NCI-H146 (cell line): Measurements from ENCODE around the gene ANTXR2.

Experiments used
- DNase-seq: peaks from one replicate; lab custom pipeline; 2025; lab: John Stamatoyannopoulos, UW

Gene ANTXR2

DNA sequence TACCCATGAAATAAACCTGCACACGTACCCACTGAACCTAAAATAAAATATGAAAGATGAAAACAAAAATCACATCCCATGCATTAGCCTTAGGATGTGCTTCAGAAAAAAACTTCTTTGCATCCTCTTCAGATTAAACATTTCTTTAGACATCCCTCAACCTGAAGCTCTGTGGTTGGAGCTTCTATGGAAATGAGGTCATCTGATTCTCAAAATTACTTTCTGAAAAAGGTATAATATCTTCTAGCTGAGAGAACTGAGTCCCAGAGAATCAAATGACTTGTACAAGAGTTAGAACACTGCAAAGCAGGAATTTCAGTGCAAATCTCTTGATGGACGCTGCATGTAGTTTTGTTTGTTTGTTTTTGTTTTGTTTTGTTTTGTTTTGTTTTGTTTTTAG is 19.1 kb upstream of the ANTXR2 start:
- no peak for DNase-seq

DNA sequence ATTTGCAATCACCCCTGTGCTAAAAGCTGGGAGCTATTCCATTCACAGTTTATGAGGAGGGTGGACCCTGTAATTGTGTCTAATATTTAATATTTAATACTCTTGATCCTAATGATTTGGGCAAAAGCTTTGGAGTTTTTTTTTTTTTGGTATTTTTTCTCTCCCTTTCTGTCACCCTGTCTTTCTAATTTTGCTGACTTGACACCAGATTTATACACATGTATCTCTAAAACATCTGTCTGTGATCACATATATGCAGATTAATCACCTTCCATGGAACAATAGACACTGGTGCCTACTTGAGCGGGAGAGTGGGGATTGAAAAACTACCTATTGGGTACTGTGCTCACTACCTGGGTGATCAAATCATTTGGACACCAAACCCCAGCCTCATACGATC is 18.7 kb upstream of the ANTXR2 start:
- no peak for DNase-seq

DNA sequence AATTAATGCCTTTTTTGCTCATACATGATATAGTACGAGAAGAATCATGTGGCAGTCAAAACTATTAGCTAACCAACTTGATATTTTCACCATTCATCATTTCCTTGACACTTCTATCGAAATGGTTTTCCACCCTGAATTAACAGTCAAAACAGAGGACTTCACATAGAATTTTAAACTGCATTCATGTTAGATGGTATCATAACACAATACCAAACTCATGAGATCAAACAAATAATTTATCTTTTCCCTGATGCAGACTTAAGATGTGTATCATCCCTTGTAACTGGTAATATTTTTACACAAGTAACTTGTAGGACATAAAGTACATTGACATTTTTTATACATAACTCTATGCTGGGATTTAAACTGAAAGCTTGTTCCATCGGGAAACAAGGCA is 18.2 kb upstream of the ANTXR2 start:
- DNase-seq, result no peak

DNA sequence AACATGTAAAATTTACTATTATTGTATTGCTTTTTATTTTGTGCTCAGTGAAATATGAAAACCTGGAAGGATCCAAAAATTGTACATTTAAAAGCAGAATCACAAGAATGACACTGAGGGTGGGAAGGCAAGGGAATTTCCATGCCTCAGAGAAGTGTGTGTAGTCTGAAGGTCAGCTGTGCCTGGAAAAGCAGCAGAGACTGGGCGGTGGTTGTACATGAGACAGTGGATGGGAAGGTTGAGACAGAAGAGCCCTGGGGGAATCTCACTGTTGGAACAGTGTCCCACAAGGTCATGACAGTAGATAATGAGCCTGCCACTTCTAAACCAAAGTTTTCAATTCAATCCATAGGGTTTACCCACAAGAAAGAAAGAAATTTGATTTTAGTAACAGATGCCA is 17.1 kb upstream of the ANTXR2 start:
- no peak for DNase-seq

DNA sequence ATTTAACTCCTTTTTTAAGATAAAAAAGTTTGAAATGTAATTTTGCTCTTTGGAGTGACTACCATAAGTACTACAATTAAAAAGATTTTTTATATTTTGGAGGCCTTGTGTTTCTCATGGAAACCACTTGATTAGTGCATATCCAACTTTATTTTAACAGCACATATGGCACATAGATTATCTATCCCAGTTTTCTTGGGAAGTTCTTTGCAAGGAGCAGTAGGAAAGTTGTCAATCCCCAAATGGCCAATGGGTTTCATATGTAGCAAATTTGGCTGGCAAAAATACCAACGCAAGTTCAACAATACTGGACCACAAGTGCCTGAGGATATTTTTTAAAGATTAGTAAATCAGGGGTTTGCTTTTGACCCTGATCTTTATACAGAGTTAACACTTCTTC is 15.4 kb upstream of the ANTXR2 start:
- DNase-seq, result no peak

DNA sequence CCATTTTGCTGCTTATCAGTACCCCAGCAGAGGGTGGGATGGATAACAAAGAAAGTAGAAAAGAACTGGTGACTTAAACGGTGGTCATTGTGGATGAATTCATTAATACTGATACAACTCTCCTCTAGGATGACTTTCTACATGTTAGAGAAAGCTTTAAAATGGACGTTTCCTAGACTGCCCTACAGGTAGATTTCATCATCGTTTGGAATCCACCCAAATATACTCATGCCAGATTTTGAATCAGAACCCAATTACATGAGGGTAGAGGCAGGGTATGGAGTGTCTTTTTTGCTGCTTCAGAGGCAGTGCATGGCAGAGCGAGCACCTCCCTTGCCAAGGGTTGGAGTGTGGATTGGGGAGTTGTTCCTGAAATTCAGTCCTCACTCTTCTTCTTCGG is 13.3 kb upstream of the ANTXR2 start:
- DNase-seq, result no peak

DNA sequence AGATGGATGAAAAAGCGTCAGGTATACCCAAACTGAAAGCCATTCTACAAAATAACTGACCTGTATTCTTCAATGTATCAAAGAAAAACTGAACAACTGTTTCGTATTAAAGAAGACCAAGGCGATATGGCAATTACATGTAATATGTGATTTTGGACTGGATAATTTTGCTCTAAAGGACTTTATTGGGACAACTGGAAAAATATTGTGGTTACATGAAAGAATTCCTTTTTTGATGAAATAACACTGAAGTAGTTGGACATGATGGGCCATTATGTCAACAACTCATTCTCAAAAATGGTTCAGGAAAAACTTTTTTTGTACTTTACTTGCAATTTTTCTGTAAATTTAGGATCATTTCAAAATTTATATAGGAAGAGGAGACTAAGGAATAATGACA is 12.1 kb upstream of the ANTXR2 start:
- no peak for DNase-seq

DNA sequence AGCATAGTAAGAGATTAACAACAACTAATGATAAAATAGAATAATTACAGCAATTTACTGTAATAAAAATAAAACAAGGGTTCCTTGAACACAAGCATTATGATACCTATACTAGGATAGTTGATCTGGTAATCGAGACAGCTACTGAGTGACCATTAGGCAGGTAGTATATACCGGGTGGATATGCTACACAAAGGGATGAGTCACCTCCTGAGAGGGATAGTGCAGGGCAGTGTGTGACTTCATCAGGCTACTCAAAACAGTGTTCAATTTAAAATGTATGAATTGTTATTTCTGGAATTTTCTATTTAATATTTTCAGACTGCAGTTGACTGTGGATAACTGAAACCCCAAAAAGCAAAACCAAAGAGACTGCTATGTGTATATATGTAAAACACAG is 9.7 kb upstream of the ANTXR2 start:
- DNase-seq, result no peak

DNA sequence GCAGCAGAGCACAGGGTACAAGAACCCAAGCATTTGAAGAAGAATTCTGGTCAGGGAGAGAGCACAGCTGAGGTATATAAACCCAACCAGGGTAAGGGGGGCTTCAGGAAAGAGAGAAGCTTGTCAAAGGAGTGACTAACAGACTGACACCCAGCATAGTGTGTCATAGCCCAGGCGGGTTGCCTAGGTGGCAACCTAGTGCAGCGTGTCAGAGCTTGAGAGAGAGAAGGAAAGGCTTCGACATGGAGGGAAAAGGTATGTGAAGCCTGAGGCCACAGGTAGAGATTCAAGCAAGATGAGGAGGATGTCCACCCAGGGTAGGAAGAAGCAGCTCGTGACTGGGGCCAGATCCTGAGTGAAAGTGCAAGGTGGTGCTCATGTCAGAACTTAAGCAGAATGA is 8.5 kb upstream of the ANTXR2 start:
- DNase-seq, result no peak

DNA sequence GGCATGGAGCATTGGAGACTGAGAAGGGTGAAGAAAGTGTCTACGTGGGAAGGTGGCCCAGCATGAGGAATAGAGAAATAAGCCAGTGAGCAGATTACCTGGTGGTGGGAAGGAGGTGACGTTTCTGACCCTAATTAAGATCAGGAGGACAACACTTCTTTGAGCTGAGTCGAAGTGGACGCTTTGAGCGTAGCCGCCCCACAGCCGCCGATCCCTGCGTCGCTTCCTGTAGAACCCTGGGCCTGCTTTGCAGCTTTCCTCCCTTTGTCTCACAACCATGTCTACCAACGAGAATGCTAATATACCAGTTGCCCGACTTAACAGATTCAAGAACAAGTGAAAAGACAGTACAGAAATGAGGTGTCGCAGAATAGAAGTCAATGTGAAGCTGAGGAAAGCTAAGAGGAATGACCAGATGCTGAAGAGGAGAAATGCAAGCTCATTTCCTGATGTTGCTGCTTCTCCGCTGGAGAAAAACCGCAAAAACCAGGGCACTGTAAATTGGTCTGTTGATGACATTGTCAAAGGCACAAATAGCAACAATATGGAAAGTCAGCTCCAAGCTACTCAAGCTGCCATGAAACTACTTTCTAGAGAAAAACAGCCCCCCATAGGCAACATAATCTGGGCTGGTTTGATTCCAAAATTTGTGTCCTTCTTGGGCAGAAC is 6.4 kb upstream of the ANTXR2 start:
- DNase-seq, result no peak

DNA sequence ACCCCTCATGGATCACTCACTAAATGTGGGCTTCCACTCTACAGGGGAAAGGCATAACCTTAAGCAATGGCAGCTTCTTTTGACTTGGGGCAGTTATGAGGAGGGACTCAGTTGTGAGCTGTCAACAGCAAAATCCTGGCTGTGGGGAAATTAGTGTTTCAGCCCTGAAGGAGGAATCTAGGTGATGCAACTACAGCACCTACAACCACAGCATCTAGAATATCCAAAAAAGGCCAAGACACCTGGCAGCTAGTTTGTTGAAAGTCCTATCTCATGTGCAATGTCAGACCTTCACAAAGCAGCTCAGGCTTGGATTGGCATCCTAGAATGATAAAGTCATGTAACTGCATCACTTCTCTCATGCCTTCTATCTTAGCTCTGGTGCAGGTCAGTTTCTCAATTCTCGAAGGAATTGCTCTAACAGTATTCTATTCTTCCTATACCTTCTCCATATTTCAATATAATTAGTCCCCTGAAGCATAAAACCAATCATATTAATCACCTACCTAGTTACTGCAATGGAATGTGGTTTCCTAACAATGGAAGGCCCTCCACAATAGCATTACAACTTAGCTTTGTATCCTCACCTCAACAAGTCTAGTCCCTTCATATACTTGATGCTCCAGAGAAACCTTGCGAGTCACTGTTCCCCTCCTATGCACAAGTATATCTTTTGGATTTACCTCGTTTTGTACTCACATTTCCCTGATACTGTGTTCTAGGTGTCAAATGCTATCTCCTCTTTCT is 5.5 kb upstream of the ANTXR2 start:
- no peak for DNase-seq

DNA sequence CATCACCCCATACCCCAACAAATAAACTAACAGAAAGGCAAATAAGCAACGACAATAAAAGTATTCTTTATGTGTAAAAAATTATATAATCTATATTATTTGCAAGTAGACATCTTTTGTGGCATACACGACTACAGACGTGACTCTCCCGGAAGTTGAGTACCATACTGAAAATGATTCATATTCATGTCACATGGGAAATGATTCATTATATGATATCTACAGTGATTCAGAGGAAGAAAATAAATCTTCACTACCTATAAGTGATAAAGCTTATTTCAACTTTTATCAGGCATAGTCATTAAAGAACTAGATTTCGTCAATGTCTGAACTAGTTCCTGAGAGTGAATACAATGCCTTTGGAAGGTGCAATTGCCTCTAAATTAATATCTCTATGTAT is 4.6 kb upstream of the ANTXR2 start:
- DNase-seq, result no peak

DNA sequence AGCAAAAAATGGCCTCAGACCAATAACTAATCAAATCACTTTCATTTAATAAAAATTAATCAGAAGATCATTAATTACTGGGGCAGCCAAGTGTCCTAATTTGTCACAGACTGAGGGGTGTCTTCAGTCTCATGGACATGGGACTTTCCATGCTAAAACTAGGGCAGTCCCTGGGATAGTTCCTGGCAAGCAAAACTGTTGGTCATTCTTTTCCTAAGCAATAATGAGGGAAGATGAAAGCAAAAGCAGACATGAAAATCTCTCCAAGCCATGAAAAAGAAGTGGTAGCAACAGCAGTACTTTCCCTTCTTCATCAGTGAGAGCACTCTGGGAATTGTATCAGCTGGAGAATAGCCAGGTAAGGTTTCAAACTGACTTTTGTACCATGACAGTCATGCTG is 3.7 kb upstream of the ANTXR2 start:
- no peak for DNase-seq

DNA sequence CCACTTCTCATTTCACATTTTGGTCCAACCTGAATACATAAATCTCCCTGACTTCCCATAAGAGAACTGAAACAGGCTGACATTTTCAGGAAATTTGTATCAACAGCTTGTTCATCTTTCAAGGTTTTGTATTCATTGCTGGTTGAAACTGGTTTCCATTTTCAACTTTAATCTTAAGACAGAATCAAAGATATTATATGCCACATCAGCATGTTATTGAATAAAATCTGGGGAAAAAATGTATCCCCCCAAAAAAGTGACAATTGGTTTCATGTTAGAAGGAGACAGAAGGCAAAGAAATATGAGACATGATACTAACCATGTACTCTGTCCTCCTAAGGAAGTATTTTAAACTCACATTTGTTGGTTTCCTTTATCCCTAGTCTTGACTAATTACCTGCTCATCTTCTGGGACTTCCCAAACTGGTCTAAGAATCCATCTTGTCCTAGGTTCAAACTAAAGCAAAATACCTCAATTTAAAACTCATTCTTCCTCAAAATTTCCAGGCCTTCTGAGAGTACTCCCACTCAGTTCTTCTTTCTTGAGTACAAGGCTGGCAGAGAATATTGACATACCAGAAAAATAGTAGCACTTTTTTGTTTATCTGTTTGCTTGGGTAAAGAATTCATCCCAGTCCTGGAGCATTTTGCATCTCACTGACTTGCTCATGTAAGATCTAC is 3.1 kb upstream of the ANTXR2 start:
- no peak for DNase-seq

DNA sequence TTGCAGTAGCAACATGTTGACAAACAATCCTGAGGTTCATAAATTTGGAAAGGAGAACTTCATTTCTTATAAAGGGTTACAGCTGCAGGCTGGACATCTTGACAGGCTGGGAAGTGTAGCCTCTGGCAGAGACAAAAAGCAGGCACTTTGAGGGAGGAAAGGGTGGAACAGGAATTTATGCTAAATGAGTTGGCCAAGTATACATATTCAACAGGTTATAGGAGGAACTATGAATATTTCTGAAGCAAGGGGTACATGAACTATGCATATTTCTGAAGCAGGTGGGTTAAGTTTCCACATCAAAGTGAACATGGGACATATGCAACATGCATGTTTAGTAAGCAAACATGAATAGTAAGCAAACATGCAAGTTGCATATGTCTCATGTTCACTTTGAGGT is 1.6 kb upstream of the ANTXR2 start:
- DNase-seq, result no peak

DNA sequence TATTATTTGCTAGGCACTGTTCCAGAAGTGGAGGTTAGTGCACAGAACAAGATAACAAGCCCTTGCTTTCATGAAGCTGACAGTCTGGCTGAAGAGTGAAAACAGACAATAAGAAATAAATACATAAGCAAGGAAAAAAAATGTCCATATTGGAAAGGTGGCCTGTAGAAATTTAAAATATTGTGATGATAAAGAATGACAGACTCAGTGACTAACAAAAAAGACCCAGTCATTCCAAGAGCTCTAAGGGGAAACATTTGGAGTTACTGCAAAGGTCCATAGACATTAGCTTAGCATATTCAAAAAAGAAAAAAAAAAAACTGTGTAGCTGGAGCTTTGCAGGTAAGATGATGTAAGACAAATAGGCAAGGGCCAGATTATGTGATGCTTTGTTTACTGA is 1.0 kb upstream of the ANTXR2 start:
- DNase-seq, result no peak

DNA sequence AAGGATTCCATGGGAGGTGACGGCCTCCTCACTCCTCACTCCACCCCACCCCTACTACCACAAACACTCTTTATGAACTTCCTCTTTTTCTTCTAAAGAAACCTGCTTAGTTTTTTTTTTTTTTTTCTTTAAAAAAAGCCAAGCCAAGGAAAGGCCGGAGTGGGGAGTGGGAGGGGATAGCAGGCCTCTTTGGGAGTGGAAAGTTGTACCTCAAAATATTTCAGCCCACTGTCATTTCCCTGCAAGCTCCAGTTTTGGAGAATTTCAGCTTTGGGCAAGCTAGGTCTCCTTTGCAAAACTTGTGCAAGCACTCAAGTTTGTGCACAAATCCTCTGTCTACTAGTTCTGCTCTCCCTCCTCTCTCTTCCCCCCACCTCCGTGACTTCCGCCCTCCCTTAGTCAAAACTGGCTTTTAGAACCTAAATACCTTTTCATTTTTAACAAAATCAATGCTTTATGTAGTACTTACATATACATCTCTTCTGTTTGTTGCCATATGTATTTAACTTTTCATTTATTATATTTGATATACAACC is 512 bp upstream of the ANTXR2 start:
- DNase-seq, result no peak

DNA sequence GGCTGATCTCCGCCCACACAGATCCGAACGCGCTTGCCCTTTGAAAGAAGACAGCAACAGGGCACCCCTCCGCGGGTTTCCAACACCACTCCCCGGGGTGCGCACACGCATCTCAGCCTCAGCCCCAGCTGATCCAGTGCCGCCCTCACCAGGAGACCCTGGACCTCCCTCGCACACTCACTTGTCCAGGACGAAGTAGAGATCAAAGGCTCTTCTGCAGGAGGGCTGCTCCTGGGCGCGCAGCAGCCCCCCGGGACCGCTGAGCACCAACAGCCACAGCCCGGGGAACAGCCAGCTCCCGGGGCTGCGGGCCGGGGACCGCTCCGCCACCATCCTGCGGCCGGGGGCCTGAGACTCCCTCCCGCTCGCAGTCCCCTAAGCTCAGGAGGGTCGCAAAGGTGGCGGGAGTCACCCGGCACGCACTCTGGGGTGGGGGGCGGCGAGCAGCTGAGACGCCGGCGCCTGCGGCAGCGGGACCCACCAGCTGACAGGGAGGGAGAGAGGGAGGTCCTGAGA is 743 bp downstream of the ANTXR2 start:
- DNase-seq, result peak; percentile 73

DNA sequence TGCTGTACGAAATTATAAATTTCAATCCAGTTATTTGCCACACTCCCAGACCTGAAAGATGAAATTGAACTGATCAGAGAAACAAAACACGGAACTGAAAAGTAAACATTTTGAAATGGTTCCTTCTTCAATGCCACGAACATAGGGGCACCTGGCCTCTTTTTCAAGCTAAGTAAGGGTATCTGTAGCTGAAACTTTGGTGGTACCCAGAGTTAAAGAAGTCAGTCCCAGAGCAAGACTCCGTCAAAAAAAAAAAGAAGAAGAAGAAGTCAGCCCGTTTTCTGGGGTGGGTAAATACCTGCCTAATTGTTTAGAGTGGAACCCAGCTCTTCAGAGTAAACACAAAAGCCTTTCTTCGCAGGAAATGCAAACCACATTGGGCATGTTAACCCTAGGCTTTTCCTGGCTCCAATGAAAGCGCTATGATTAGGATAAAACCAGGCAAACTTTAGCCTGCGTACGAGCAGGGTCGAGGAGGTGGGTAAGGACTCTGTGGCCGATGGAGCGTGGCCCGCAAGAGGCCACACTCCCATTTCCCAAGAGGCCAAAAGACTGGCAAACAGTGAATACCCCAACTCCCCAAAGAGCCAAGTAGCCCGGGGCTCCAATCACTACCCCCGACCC is 1.3 kb downstream of the ANTXR2 start:
- no peak for DNase-seq

DNA sequence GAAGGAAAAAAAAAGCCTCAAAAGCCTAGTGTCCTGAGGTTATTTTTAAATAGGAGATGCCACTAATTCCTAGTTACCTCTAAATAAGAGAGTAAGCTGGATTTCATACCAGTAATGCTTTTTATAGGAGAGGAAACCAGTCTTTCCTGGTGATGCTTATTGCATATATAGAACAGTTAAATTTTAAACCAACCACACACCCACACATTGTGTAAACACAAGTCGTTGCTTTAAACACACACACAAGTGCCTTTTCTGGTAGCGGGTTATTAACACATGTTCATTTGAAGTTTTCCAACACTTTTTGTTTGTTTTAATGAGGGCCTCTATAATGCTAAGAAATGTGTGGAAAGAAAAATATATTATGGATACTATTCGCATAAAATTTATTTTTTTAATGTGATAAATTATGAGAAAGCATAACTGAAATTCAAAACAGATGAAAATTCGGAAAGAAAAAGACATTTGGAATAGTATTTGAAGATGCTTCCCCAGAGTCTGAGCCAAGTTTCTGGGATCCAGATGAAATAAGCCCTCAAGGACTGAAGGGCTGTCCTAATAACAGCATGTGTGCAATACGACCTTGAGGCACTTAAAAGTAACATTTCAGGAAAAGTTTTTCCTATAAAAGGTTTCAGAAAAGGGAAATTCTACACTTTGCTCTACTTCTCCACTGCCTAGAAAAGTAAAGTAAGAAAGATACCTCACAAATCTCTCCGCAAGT is 2.0 kb downstream of the ANTXR2 start:
- no peak for DNase-seq

DNA sequence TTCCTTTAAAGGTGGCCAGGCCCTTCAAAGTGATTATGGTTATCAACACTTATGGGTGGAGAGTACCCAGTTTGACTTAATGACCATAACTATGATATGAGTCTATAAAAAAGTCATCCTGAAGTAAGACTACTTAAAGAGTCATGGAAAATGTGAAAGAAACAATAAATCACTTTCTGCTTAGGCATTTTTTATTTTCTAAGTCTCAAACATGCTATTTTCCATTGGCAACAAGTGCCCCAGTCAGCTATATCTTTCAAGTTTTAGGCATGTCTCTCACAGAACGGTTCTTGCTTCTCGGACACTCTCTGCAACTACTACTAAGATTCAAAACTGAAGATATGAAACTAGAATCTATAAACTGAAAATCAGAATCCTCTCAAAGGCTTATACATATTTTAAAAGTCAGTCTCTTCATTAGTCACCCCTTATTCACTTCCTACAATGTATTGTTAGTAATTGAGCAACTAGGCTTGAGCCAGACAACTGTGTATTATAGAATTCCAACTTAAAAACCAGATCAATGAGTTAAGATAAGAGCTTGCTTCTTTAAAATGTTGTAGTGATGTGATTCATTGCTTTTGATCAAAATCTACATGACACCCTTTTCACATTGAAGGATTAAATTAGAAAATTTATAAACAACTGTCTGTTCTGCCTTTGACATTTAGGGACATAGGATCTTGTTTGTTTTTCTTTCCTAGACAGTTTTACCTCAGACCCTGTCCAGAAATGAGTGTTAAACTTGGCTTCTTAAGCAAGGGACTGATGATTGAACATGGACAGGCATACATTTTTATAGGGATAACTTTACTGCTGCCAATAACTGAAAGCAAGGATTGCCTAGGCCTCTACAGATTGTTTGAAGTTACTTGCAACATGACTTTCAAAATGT is 2.9 kb downstream of the ANTXR2 start:
- DNase-seq, result no peak
